HepG2 (cell line): Measurements from ENCODE around the gene FBP1. TPM values are rescaled to one million over a fixed set of nuclear protein-coding genes. Genes with fewer than 3 reads are reported as not detected.

Experiments
- ADNP ChIP-seq: sonication (generic); formaldehyde crosslinking; IDR thresholded peaks from 2 replicates; pipeline ENCODE4 v1.4.0; 2020; ENCODE audit warnings: missing genetic modification reagents
- AGO1 ChIP-seq: fragments of 200-400 bp; formaldehyde crosslinking; IDR thresholded peaks from 2 replicates; pipeline ENCODE4 v1.6.1; 2017; ENCODE audit warnings: mild to moderate bottlenecking, low read depth, low read length, moderate library complexity; ENCODE audit not compliant: poor library complexity, severe bottlenecking
- CBX1 ChIP-seq: IDR thresholded peaks from one replicate; pipeline ENCODE4 v1.6.1; 2016; ENCODE audit warnings: antibody characterized with exemption, low read depth
- GRHL1 ChIP-seq: sonication (generic); formaldehyde crosslinking; conservative IDR thresholded peaks from 2 replicates; pipeline ENCODE4 v1.8.0; 2022; ENCODE audit warnings: missing genetic modification reagents
- HINFP ChIP-seq: sonication (generic); formaldehyde crosslinking; IDR thresholded peaks from 2 replicates; pipeline ENCODE4 v1.4.0; 2020; ENCODE audit warnings: low read depth, mild to moderate bottlenecking, missing genetic modification reagents
- NR0B2 ChIP-seq: sonication (generic); formaldehyde crosslinking; IDR thresholded peaks from 2 replicates; pipeline ENCODE4 v1.4.0; 2020; ENCODE audit warnings: mild to moderate bottlenecking, missing genetic modification reagents
- SAP130 ChIP-seq: IDR thresholded peaks from 2 replicates; pipeline ENCODE4 v1.6.1; 2016; ENCODE audit warnings: low read depth
- ZMYM3 ChIP-seq: sonication (generic); formaldehyde crosslinking; IDR thresholded peaks from 2 replicates; pipeline ENCODE4 v1.5.1; 2020; ENCODE audit warnings: mild to moderate bottlenecking, missing genetic modification reagents
- ZNF160 ChIP-seq: sonication (generic); formaldehyde crosslinking; IDR thresholded peaks from 2 replicates; pipeline ENCODE4 v1.8.0; 2022; ENCODE audit warnings: mild to moderate bottlenecking, inconsistent platforms, missing genetic modification reagents
- ZNF451 ChIP-seq: sonication (generic); formaldehyde crosslinking; IDR thresholded peaks from 2 replicates; pipeline ENCODE4 v1.5.0; 2020; ENCODE audit warnings: mild to moderate bottlenecking, missing genetic modification reagents
- ZNF569 ChIP-seq: sonication (generic); formaldehyde crosslinking; IDR thresholded peaks from 2 replicates; pipeline ENCODE4 v1.5.0; 2020; ENCODE audit warnings: mild to moderate bottlenecking, missing genetic modification reagents, moderate library complexity, borderline replicate concordance
- polyA plus RNA-seq, 8 experiments: library from polyadenylated mRNA; depleted of rRNA in 3 of 8; stranded (reverse) in 7 of 8; unstranded in 1 of 8; fragments of >200 nt; fragmentation: Illumina TruSeq in 4 of 8; extraction: Trizol in 4 of 8; gene quantifications; 2 replicates each; pipeline versions ENCODE4 v1.2.1 to v1.2.3, GENCODE V29; 2011 to 2016; ENCODE audit warnings: low read depth in 4 of 8, missing spikeins in 1 of 8, mixed read lengths in 1 of 8; ENCODE audit not compliant: insufficient read depth in 1 of 8
- total RNA-seq, 5 experiments: library from RNA; depleted of rRNA; stranded (reverse); fragments of >200 nt; fragmentation: Illumina TruSeq; extraction: Trizol; gene quantifications; 2 replicates each; pipeline ENCODE4 v1.2.3, GENCODE V29; 2016; ENCODE audit warnings: low read depth in 1 of 5
- TF ChIP-seq, protein P1 (sequence below): sonication (generic); formaldehyde crosslinking; IDR thresholded peaks from 2 replicates; pipeline ENCODE4 v1.8.1; 2023; ENCODE audit warnings: mild to moderate bottlenecking, inconsistent platforms, moderate library complexity, missing genetic modification reagents, borderline replicate concordance
- TF ChIP-seq, protein P2 (sequence below): sonication (generic); formaldehyde crosslinking; IDR thresholded peaks from 2 replicates; pipeline ENCODE4 v1.8.0; 2022; ENCODE audit warnings: mild to moderate bottlenecking, missing genetic modification reagents
- TF ChIP-seq, protein P3 (sequence below): IDR thresholded peaks from 2 replicates; pipeline ENCODE4 v1.6.1; 2018; ENCODE audit warnings: missing genetic modification reagents, mild to moderate bottlenecking, missing compliant biosample characterization
- TF ChIP-seq, protein P4 (sequence below): sonication (generic); formaldehyde crosslinking; IDR thresholded peaks from 2 replicates; pipeline ENCODE4 v1.9.0; 2022; ENCODE audit warnings: missing genetic modification reagents, mild to moderate bottlenecking, borderline replicate concordance
- TF ChIP-seq, protein P5 (sequence below): IDR thresholded peaks from 2 replicates; pipeline ENCODE4 v1.6.1; 2018; ENCODE audit warnings: missing genetic modification reagents

The FBP1 gene
- total and polyA plus RNA-seq, 2 of the 13 experiments (the other 11 are each of a cell fraction or from before 2014, with no cell fraction given) = 0.29 to 0.53 TPM

- TF ChIP-seq, protein P1, sequence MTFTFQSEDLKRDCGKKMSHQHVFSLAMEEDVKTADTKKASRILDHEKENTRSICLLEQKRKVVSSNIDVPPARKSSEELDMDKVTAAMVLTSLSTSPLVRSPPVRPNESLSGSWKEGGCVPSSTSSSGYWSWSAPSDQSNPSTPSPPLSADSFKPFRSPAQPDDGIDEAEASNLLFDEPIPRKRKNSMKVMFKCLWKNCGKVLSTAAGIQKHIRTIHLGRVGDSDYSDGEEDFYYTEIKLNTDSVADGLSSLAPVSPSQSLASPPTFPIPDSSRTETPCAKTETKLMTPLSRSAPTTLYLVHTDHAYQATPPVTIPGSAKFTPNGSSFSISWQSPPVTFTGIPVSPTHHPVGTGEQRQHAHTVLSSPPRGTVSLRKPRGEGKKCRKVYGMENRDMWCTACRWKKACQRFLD (CRISPR knock-in tag) = no peak
- TF ChIP-seq AGO1 (no peak), NR0B2 (CRISPR knock-in tag) (no peak), ZMYM3 (CRISPR knock-in tag) (peak; percentile 66), ZNF160 (no peak), ZNF451 (CRISPR knock-in tag) (no peak), HINFP (CRISPR knock-in tag) (no peak), SAP130 (no peak), GRHL1 (no peak), ZNF569 (CRISPR knock-in tag) (no peak), ADNP (CRISPR knock-in tag) (no peak), CBX1 (no peak)
- TF ChIP-seq, protein P2, sequence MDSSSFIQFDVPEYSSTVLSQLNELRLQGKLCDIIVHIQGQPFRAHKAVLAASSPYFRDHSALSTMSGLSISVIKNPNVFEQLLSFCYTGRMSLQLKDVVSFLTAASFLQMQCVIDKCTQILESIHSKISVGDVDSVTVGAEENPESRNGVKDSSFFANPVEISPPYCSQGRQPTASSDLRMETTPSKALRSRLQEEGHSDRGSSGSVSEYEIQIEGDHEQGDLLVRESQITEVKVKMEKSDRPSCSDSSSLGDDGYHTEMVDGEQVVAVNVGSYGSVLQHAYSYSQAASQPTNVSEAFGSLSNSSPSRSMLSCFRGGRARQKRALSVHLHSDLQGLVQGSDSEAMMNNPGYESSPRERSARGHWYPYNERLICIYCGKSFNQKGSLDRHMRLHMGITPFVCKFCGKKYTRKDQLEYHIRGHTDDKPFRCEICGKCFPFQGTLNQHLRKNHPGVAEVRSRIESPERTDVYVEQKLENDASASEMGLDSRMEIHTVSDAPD (CRISPR knock-in tag) = no peak
- TF ChIP-seq, protein P3, sequence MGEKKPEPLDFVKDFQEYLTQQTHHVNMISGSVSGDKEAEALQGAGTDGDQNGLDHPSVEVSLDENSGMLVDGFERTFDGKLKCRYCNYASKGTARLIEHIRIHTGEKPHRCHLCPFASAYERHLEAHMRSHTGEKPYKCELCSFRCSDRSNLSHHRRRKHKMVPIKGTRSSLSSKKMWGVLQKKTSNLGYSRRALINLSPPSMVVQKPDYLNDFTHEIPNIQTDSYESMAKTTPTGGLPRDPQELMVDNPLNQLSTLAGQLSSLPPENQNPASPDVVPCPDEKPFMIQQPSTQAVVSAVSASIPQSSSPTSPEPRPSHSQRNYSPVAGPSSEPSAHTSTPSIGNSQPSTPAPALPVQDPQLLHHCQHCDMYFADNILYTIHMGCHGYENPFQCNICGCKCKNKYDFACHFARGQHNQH (CRISPR knock-in tag) = no peak
- TF ChIP-seq, protein P4, sequence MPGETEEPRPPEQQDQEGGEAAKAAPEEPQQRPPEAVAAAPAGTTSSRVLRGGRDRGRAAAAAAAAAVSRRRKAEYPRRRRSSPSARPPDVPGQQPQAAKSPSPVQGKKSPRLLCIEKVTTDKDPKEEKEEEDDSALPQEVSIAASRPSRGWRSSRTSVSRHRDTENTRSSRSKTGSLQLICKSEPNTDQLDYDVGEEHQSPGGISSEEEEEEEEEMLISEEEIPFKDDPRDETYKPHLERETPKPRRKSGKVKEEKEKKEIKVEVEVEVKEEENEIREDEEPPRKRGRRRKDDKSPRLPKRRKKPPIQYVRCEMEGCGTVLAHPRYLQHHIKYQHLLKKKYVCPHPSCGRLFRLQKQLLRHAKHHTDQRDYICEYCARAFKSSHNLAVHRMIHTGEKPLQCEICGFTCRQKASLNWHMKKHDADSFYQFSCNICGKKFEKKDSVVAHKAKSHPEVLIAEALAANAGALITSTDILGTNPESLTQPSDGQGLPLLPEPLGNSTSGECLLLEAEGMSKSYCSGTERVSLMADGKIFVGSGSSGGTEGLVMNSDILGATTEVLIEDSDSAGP (CRISPR knock-in tag) = 0 out of 2 replicates have a peak, but pooled peaks have one; percentile 16
- TF ChIP-seq, protein P5, sequence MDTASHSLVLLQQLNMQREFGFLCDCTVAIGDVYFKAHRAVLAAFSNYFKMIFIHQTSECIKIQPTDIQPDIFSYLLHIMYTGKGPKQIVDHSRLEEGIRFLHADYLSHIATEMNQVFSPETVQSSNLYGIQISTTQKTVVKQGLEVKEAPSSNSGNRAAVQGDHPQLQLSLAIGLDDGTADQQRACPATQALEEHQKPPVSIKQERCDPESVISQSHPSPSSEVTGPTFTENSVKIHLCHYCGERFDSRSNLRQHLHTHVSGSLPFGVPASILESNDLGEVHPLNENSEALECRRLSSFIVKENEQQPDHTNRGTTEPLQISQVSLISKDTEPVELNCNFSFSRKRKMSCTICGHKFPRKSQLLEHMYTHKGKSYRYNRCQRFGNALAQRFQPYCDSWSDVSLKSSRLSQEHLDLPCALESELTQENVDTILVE (CRISPR knock-in tag) = no peak
These were observed 27.7 kb downstream of the FBP1 start (continued) for GRCh38 chr9:94611638-94612068.
